ENCODE data around the gene SZRD1.

SZRD1 gene

DNA sequence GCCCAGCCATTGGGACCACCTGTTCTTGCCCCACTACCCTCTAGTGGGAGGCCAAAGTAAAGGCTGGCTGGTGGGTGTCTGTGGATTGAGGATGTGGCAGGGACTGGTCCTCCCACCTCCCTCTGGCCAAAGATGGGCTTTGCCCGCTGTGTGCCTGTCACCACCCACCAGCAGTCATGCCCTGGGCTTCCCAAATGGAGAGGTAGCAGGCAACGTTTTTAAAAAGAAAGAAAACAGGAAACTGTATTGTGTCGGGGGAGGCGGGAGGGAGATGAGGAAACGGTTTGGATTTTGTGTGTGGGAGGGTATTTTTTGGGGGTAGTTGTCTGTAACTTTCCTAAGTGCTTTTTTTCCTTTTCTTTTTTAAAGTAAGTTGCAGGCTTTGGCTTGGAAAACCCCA lies 30.1 kb downstream of the SZRD1 start:
- DNase-seq: no peak

DNA sequence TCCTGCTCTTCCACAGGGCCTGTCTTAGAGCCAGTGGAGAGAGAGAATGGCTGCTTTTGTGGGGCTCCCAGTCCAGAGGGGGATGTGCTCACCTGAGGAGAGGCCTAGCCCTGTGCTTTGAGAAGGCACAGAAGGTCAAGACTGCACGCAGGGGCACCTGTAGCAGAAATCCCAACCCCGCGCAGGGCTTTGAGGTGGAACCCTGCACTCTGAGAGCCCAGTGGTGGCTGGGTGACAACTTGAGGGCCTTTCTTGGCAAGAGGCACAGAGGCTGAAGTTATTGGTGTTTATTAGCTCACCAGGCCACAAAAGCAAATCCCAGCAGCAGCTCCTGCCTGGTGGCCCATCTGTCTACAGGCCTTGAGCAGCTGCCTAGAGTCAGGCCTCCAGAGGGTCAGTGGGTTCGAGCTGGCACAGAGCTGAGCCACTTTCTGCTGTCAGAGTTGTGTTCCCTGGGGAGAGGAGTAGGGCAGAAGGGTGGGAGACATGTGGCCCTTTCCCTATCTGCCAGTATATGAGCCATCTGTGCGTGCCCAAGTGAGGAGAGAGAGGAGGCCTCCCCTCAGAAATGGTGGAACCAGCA lies 31.4 kb downstream of the SZRD1 start:
- peak in 1 of 14 donors; percentile 7 for DNase-seq

DNA sequence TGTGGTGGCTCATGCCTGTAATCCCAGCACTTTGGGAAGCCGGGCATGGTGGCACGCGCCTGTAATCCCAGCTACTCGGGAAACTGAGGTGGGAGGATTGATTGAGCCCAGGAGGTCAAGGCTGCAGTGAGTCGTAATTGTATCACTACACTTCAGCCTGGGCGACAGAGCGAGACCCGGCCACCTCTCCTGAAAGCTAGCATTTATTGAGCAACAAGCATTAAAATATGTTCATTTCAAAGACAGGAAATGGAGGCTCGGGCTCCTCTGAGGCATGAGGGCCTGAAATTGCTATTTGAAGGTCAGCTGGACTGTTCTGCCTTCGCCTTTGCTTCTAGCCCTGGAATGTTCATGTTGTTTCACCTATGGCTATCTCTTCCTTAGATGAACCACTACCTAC lies 35.7 kb downstream of the SZRD1 start:
- no peak for DNase-seq

- no peak for DNase-seq
Observed at GRCh38 chr1:16405441-16405840, 38.4 kb downstream of the SZRD1 start.

- DNase-seq: no peak
Observed at GRCh38 chr1:16406868-16407267, 39.8 kb downstream of the SZRD1 start.

DNA sequence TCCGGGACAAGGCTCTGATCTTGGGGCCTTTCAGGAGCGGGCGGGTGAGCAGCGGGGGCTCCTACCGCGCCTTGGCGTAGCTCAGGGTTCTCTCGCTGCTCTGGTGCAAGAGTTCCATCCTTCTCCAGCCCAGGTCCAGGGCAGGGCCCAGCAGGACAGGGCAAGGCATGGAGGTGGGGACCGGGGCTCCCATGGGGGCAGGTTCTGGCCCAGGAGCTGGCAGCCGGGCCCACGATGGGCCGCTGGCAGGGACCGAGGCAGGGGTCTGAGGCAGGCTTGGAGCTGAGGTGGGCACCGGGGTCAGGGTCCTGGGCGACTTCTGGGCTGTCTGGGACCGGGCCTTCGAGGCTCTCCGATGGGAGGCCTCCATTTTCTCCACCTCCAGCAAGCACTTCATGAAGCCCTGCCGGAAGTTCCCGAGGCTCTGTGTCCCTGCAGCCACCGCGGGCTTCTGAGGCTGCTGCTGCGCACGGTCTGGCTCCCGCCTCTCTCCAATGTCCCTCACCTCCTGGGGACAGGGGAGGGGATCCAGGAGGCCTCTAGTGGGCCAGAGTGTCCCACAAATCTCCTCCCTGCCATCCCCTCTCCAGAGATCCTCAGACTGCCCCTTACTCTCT lies 42.6 kb downstream of the SZRD1 start:
- DNase-seq: no peak

- no peak for DNase-seq
Observed at GRCh38 chr1:16410803-16411202, 43.8 kb downstream of the SZRD1 start.

- DNase-seq: no peak
Observed at GRCh38 chr1:16413191-16413590, 46.1 kb downstream of the SZRD1 start.

- DNase-seq: no peak
Observed at GRCh38 chr1:16418823-16419425, 51.9 kb downstream of the SZRD1 start.

GRCh38 chr1:16420424-16421118 lies 53.5 kb downstream of the SZRD1 start:
- DNase-seq: no peak

GRCh38 chr1:16421201-16421600 lies 54.2 kb downstream of the SZRD1 start:
- DNase-seq: no peak

GRCh38 chr1:16422041-16422440 lies 55.0 kb downstream of the SZRD1 start:
- no peak for DNase-seq

GRCh38 chr1:16425125-16426025 lies 58.3 kb downstream of the SZRD1 start:
- no peak for DNase-seq

DNA sequence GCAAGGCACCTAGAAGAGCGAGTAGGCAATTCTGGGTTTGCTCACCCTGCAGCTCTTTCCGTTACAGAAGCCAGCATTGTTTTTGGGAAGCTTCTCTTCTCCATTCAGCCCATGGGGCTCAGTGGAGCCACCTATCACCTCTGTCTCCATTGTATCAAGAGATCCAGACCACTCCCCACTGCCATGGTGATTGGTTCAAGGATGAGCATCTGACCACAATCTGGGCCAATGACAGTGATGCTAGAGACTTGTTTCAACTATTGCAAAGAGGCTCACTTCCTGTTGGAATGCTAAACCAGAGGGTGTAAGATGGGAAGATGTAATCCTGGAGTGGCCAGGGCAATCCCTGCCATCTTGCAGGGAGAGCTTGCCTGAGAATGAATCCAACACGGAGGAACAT lies 63.6 kb downstream of the SZRD1 start:
- no peak for DNase-seq

DNA sequence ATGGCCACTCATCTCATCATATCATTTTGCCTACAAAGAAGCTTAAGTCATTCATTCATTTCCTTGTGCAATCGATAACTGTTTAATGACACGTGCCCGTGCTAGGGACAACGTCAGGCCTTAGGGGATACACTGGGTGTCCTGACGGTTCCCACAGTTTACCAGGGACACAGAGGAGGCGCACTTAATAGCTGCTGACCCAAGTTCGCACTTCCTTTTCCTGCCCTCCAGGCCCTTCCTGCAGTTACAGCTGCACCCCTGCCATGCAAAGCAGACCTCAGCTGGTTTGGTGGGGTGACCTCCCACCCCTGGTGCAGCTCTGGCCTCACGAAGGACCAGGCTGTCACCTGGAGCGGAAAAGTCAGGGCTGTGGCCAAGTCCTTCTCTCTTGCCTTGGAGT lies 66.0 kb downstream of the SZRD1 start:
- DNase-seq: no peak

DNA sequence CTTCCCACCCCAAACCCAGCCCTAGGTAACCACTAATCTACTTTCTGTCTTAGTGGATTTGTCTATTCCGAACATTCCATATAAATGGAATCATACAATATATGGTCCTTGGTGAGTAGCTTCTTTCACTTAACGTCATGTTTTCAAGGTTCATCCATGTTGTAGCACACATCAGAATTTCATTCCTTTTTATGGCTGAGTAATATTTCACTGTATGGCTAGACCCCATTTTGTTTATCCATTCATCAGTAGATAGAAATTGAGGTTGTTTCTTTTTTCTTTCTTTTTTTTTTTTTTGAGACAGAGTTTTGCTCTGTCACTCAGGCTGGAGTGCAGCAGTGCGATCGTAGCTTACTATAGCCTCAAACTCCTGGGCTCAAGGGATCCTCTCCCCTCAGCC lies 67.0 kb downstream of the SZRD1 start:
- no peak for DNase-seq

DNA sequence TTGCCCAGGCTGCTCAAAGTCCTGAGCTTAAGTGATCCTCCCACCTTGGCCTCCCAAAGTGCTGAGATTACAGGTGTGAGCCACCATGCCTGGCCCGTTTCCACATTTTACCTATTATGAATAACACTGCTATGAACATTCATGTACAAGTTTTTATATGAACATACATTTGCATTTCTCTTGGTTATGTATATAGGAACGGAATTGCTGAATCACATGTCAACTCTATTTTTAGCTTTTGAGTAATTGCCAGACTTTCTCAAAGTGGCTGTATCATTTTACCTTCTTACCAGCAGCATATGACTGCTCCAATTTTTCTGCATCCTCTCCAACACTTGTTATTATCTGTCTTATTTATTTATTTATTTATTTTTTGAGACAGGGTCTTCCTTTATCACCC lies 67.5 kb downstream of the SZRD1 start:
- DNase-seq: no peak

- no peak for DNase-seq
Observed at GRCh38 chr1:16436946-16437474, 70.0 kb downstream of the SZRD1 start, which contains the start of gene SPATA21. TSS of gene SPATA21 (minus strand) at chr1:16437424. CDS start at chr1:16431371, 6,053 bp downstream.

DNA sequence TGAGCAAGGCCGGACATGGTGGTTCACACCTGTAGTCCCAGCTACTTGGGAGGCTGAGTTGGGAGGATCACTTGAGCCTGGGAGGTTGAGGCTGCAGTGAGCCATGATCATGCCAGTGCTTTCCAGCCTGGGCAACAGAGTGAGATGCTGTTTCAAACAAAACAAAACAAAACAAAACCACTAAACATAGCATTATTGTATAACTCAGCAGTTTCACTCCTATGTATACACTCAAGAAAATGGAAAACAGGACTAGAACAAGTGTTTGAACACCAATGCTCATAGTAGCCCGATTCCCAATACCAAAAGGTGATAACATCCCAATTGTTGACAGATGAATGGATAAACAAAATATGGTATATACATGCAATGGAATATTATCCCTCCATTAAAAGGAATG lies 71.5 kb downstream of the SZRD1 start:
- no peak for DNase-seq

DNA sequence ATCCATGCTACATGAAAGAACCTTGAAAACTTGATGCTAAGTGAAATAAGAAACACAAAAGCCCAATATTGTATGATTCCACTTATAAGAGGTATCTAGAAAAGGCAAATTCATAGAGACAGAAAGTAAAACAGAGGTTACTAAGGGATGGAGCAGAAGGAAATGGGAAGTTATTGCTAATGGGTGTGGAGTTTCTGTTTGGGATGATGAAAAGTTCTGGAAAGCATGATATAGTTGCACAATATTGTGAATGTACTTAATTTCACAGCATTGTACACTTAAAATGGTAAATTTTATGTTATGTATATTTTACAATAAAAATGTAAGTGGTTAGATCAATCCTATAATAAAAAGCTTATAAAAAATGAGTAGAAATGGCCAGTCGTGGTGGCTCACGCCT lies 71.9 kb downstream of the SZRD1 start:
- no peak for DNase-seq

DNA sequence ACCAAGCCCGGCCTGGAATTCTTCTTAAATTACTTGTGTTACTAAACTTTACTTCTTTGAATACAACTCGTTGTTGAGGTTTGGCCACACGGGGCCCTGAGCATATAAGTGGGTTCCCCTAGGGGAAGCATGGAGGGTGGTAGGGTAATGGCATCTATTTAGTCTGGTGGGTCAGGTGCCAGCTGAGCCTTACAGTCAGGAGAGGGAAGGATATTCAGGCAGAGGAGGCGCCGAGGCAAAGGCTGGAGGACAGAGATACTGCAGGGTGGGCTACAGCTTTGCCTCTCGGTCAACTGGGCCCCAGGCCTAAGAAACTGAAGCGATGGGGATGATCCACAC lies 73.1 kb downstream of the SZRD1 start:
- DNase-seq: no peak

All from C1 segment of cervical spinal cord (tissue), 14 donors.